ENCODE data around the gene KRT84. TPM values are rescaled to one million over a fixed set of nuclear protein-coding genes. Genes with fewer than 3 reads are reported as not detected.

Gene KRT84
- total and polyA plus RNA-seq, 4 donors, result not detected

DNA sequence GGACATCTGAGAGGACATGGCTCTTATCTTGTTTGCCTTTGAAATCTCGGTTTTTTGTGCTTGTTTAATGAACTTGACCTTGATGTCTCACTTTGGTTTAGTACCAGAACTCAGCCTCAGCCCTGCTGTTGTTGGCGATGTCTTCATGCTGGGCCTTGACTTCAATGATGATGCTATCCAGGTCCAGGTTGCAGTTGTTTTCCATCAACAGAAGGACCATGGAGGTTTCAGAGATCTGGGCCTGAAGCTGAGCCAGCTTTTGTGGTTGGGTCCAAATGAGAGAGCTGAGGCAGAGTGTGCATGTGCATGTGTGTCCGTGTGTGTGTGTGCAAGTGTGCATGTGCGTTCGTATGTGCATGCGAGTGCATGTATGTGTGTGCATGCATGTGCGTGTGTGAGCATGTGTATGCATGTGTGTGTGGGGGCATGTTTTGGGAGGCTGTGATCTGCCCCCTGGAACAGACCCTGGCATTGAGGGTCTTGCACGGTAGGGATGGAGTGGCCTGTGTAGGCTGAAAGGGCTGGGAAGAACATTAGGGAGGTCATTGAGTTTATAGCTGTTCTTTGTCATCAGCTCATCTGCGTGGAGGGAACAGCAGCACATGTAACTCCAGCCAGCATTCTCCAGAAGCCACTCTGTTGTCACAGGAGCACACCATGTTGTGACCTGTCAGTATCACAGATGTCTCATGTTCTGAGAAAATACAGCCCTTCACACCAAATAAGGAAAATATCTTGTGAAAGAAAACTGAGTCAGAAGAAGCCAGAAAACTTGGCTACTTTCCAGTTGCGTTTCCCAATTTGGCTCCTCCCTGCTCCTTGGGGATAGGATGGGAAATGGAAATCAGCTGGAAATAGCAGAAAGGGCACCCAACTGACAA is 30.7 kb upstream of the KRT84 start:
- TF ChIP-seq CTCF (IDR thresholded peaks at IDR 0.05; ENCODE audit: control extremely low read depth, extremely low read depth), result no peak
- H3K4me1 ChIP-seq (ENCODE audit: control insufficient read depth in 5 of 5, insufficient read depth in 5 of 5, low read length in 5 of 5), result peaks cover 0 to 7% (median 0%) of the 10 kb centered on the region in 5 donors
- H3K27ac ChIP-seq (ENCODE audit: low read depth in 1 of 2, low read length in 1 of 2), result no peak overlapping the region
- ATAC-seq (ENCODE audit: insufficient read depth, low FRiP score), result no peak
- no peaks in the 10 kb centered on the region for H3K9me3 ChIP-seq (ENCODE audit: control insufficient read depth in 4 of 4, insufficient read depth in 3 of 4, low read length in 3 of 4)
- no peak overlapping the region for H3K9ac ChIP-seq (ENCODE audit: insufficient read depth in 1 of 2, low read length in 2 of 2)
- H3K27me3 ChIP-seq (ENCODE audit: control insufficient read depth in 3 of 3, insufficient read depth in 3 of 3, low read length in 2 of 3), result no peaks in the 10 kb centered on the region
- H3K36me3 ChIP-seq (ENCODE audit: control insufficient read depth in 4 of 4, insufficient read depth in 4 of 4, low read length in 4 of 4), result no peaks in the 10 kb centered on the region
- peak; percentile 66 to 93 (median 87) for DNase-seq
- no peak overlapping the region for H3K4me3 ChIP-seq
- WGBS, 2 donors, result 72 to 80% methylated on average over 10 of the region's 10 CpGs

- no peak for DNase-seq
- H3K9ac ChIP-seq (ENCODE audit: insufficient read depth in 1 of 2, low read length in 2 of 2), result no peak overlapping the region
- no peaks in the 10 kb centered on the region for H3K27me3 ChIP-seq (ENCODE audit: control insufficient read depth in 3 of 3, insufficient read depth in 3 of 3, low read length in 2 of 3)
- H3K36me3 ChIP-seq (ENCODE audit: control insufficient read depth in 4 of 4, insufficient read depth in 4 of 4, low read length in 4 of 4), result no peaks in the 10 kb centered on the region
- peaks cover 0 to 7% (median 0%) of the 10 kb centered on the region in 5 donors for H3K4me1 ChIP-seq (ENCODE audit: control insufficient read depth in 5 of 5, insufficient read depth in 5 of 5, low read length in 5 of 5)
- no peak overlapping the region for H3K4me3 ChIP-seq
- 76 to 78% methylated on average over 5 of the region's 5 CpGs for WGBS, 2 donors
- no peak for TF ChIP-seq CTCF (IDR thresholded peaks at IDR 0.05; ENCODE audit: control extremely low read depth, extremely low read depth)
- no peak for ATAC-seq (ENCODE audit: insufficient read depth, low FRiP score)
- no peak overlapping the region for H3K27ac ChIP-seq (ENCODE audit: low read depth in 1 of 2, low read length in 1 of 2)
- no peaks in the 10 kb centered on the region for H3K9me3 ChIP-seq (ENCODE audit: control insufficient read depth in 4 of 4, insufficient read depth in 3 of 4, low read length in 3 of 4)
Observed at GRCh38 chr12:52414936-52415335, 29.5 kb upstream of the KRT84 start.

DNA sequence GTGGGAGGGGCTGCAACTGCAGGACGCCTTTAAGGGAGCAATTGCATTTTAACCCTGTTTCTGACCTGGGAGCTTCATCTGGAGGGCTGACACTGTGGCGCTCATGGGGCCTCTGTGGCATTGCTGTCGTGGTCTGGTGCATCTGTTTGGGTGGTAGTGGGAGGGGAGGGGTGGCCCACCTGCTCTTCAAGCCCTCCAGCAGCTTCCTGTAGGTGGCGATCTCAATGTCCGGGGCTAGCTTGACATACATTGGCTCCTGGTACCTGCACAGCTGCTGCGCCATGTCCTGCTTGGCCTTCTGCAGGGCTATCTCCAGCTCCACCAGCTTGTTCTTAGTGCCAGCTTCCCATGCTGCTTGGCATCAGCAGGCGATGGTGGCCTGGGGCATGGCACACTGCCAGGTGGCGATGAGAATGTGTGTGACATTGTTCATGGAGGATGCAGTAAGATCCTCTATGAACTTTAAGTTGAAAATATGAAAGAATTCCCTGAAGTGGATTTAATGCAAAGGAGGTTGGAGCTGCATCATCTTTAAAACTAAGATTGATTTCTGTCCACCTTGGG is 28.4 kb upstream of the KRT84 start:
- Histone ChIP-seq H3K4me1 (ENCODE audit: control insufficient read depth in 5 of 5, insufficient read depth in 5 of 5, low read length in 5 of 5) (peaks cover 0 to 7% (median 0%) of the 10 kb centered on the region in 5 donors), H3K9ac (ENCODE audit: insufficient read depth in 1 of 2, low read length in 2 of 2) (no peak overlapping the region), H3K36me3 (ENCODE audit: control insufficient read depth in 4 of 4, insufficient read depth in 4 of 4, low read length in 4 of 4) (no peaks in the 10 kb centered on the region), H3K4me3 (no peak overlapping the region), H3K9me3 (ENCODE audit: control insufficient read depth in 4 of 4, insufficient read depth in 3 of 4, low read length in 3 of 4) (no peaks in the 10 kb centered on the region), H3K27me3 (ENCODE audit: control insufficient read depth in 3 of 3, insufficient read depth in 3 of 3, low read length in 2 of 3) (no peaks in the 10 kb centered on the region), H3K27ac (ENCODE audit: low read depth in 1 of 2, low read length in 1 of 2) (no peak overlapping the region)
- no peak for ATAC-seq (ENCODE audit: insufficient read depth, low FRiP score)
- no peak for DNase-seq
- 61 to 68% methylated on average over 8 of the region's 8 CpGs for WGBS, 2 donors
- TF ChIP-seq CTCF (IDR thresholded peaks at IDR 0.05; ENCODE audit: control extremely low read depth, extremely low read depth), result no peak
